GDM1 (cell line): ENCODE results near the gene TNFRSF12A.
A peak's percentile ranks its signal among the peaks of the same experiment; 100 is the strongest.

Experiments
- DNase-seq: peaks from one replicate; lab custom pipeline; 2025; lab: John Stamatoyannopoulos, UW

The TNFRSF12A gene

GRCh38 chr16:3020247-3020603 is at the start of gene TNFRSF12A:
Gene TNFRSF12A, plus strand, starts transcription at chr16:3020368. Its CDS starts 30 bp downstream, at chr16:3020398.
- peak; percentile 76 for DNase-seq

- no peak for DNase-seq
Observed at GRCh38 chr16:2970563-2970962, 49.6 kb upstream of the TNFRSF12A start.

- no peak for DNase-seq
Observed at GRCh38 chr16:2971134-2971984, 48.8 kb upstream of the TNFRSF12A start.

GRCh38 chr16:2971985-2972784 is 48.0 kb upstream of the TNFRSF12A start:
- no peak for DNase-seq

- no peak for DNase-seq
Observed at GRCh38 chr16:2973093-2973492, 47.1 kb upstream of the TNFRSF12A start.

GRCh38 chr16:2973605-2974318 is 46.4 kb upstream of the TNFRSF12A start:
- DNase-seq = no peak

- DNase-seq = no peak
Observed at GRCh38 chr16:2974319-2975056, 45.7 kb upstream of the TNFRSF12A start.

- no peak for DNase-seq
Observed at GRCh38 chr16:2975161-2975795, 44.9 kb upstream of the TNFRSF12A start.

- no peak for DNase-seq
Observed at GRCh38 chr16:2976201-2976600, 44.0 kb upstream of the TNFRSF12A start.

- no peak for DNase-seq
Observed at GRCh38 chr16:2976673-2977072, 43.5 kb upstream of the TNFRSF12A start.

- no peak for DNase-seq
Observed at GRCh38 chr16:2977440-2977839, 42.7 kb upstream of the TNFRSF12A start.

- no peak for DNase-seq
Observed at GRCh38 chr16:2979669-2980226, 40.4 kb upstream of the TNFRSF12A start.

GRCh38 chr16:2980227-2981176 is 39.7 kb upstream of the TNFRSF12A start, which contains the start of gene PKMYT1:
Gene PKMYT1, minus strand, starts transcription at chr16:2980446. Its CDS starts 789 bp downstream, at chr16:2979657.
- peak; percentile 87 for DNase-seq

- no peak for DNase-seq
Observed at GRCh38 chr16:2981177-2981898, 38.8 kb upstream of the TNFRSF12A start.

- DNase-seq = no peak
Observed at GRCh38 chr16:2981899-2982250, 38.3 kb upstream of the TNFRSF12A start.

GRCh38 chr16:2982402-2982801 is 37.8 kb upstream of the TNFRSF12A start:
- no peak for DNase-seq

- DNase-seq = peak; percentile 68
Observed at GRCh38 chr16:2983706-2984136, 36.4 kb upstream of the TNFRSF12A start.

GRCh38 chr16:2985462-2985861 is 34.7 kb upstream of the TNFRSF12A start:
- no peak for DNase-seq

- no peak for DNase-seq
Observed at GRCh38 chr16:2985893-2986355, 34.2 kb upstream of the TNFRSF12A start.
